IPS DF 6.9 (cell line): ENCODE data around the gene PHYH.
A peak's percentile ranks its signal among the peaks of the same experiment; 100 is the strongest.
"Not testable (repeated sequence)": the region's sequence is repeated elsewhere in the genome, so short reads cannot be mapped to it uniquely, and the experiment has no call there.

Experiments
- DNase-seq: peaks from one replicate; pipeline ENCODE4 v3.0.0-alpha.2; 2013; ENCODE audit warnings: low read depth, low spot score
- H3K27ac ChIP-seq: one replicate; pipeline ENCODE4 v1.5.1; 2013; ENCODE audit warnings: low read length, control low read depth
- H3K27me3 ChIP-seq: 2 replicates; pipeline ENCODE4 v1.6.1; 2013; ENCODE audit warnings: mild to moderate bottlenecking, low read length; ENCODE audit not compliant: control insufficient read depth, insufficient read depth
- H3K36me3 ChIP-seq: 2 replicates; pipeline ENCODE4 v1.6.1; 2013; ENCODE audit warnings: low read length; ENCODE audit not compliant: control insufficient read depth, insufficient read depth
- H3K4me1 ChIP-seq: 2 replicates; pipeline ENCODE4 v1.6.1; 2013; ENCODE audit warnings: low read length; ENCODE audit not compliant: control insufficient read depth, insufficient read depth
- H3K4me3 ChIP-seq: 2 replicates; pipeline ENCODE4 v1.5.1; 2013; ENCODE audit warnings: mild to moderate bottlenecking, low read length
- H3K9me3 ChIP-seq: 2 replicates; pipeline ENCODE4 v1.6.1; 2013; ENCODE audit warnings: low read length, inconsistent platforms; ENCODE audit not compliant: control insufficient read depth, insufficient read depth
- WGBS: extraction: QIAGEN DNeasy Blood & Tissue Kit; methylation state at CpG from one replicate; pipeline ENCODE4 v1.1.7; 2013; ENCODE audit warnings: mixed read lengths, missing lambda C conversion rate; ENCODE audit not compliant: insufficient read length, insufficient coverage; 5-methylcytosine and 5-hydroxymethylcytosine counted together

The PHYH gene

DNA sequence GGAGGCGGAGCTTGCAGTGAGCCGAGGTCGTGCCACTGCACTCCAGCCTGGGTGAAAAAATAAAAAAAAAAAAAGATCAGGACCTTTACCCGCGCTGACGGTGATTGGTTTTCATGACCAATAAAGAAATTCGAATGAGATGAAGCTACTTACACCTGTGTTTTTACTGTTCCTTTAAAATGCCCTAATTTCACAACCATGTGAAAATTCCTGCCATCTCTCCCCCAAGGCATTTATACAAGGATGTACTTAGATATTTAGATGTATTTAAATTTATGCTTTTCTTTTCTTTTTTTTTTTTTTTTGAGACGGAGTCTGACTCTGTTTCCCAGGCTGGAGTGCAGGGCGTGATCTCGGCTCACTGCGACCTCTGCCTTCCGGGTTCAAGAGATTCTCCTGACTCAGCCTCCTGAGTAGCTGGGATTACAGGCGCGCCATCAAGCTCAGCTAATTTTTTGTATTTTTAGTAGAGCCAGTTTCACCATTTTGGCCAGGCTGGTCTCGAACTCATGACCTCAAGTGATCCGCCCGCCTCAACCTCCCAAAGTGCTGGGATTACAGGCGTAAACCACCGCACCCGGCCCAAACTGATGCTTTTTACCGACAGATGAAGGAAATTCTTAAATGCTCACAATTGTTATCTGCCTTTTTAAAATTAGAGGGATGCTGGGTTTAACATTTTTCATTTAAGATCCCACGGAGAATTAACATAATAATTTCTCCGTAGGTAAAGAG is 3.1 kb upstream of the PHYH start:
- Histone ChIP-seq H3K4me1 (no peaks in the 10 kb centered on the region), H3K36me3 (no peaks in the 10 kb centered on the region), H3K27ac (no peak overlapping the region), H3K27me3 (no peaks in the 10 kb centered on the region), H3K4me3 (no peak overlapping the region), H3K9me3 (no peaks in the 10 kb centered on the region)
- no CpG with 5 or more reads among the region's 23 CpGs for WGBS
- no peak for DNase-seq

DNA sequence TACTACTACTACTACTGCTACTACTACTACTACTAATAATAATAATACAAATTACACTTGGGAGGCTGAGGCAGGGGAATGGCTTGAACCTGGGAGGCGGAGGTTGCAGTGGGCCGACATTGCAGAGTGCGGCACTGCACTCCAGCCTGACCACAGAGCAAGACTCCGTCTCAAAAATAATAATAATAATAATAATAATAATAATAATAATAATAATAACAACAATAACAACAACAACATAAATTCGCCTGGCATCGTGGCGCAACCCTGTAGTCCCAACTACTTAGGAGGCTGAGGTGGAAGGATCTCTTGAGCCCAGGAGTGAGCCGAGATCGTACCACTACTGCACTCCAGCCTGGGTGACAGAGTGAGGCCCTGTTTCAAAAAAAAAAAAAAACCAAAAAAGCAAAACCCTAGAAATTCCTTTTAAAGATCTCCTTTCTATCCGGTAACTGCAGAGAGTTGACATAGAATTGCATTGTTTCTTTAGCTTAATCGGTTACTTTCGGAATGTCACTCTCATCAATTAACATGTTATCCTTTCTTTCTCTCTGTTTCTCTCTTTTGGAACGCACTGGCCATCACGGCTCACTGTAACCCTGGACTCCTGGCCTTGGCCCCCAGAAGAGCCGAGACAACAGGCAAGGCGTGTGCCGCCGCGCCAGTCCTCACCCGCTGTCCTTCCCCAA is 972 bp downstream of the PHYH start:
- Histone ChIP-seq H3K27ac (no peak overlapping the region), H3K9me3 (no peaks in the 10 kb centered on the region), H3K27me3 (no peaks in the 10 kb centered on the region), H3K4me3 (peak overlapping the region; percentile 52; the same call in 1 of the 2 replicates), H3K4me1 (no peaks in the 10 kb centered on the region), H3K36me3 (no peaks in the 10 kb centered on the region)
- WGBS = no CpG with 5 or more reads among the region's 20 CpGs
- DNase-seq = no peak

DNA sequence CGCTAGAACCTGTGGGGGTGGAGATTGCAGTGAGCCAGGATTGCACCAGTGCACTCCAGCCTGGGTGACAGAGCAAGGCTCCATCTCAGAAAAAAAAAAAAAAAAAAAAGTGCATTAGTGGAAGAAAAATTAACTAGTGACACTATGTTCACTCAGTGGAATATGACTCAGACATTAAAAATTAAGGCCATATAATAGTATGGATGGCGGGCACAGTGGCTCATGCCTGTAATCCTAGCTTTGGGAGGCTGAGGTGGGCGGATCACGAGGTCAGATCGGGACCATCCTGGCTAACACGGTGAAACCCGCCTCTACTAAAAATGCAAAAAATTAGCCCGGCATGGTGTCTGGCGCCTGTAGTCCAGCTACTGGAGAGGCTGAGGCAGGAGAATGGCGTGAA is 3.4 kb downstream of the PHYH start:
- H3K4me1 ChIP-seq = no peaks in the 10 kb centered on the region
- WGBS = no CpG with 5 or more reads among the region's 10 CpGs
- no peak overlapping the region for H3K27ac ChIP-seq
- no peak for DNase-seq
- no peaks in the 10 kb centered on the region for H3K27me3 ChIP-seq
- no peaks in the 10 kb centered on the region for H3K36me3 ChIP-seq
- H3K4me3 ChIP-seq = no peak overlapping the region
- H3K9me3 ChIP-seq = no peaks in the 10 kb centered on the region

DNA sequence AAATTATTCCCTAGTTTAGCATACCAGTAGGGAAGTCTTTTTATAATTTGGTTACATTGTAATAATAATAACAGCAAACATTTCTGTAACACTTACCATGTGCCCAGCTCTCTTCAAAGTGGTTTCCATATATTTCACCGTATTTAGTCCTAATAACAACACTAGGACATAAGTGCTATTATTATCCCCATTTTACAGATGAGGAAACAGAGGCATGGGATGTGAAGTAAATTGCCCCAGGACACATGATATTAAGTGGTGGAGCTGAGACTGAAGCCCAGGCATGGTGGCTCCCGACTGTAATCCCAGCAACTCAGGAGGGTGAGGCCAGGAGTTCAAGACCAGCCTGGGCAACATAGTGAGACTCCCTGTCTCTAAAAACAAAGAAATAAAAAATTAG is 5.1 kb downstream of the PHYH start:
- no peaks in the 10 kb centered on the region for H3K9me3 ChIP-seq
- no peak for DNase-seq
- H3K27me3 ChIP-seq = no peaks in the 10 kb centered on the region
- no peaks in the 10 kb centered on the region for H3K4me1 ChIP-seq
- H3K36me3 ChIP-seq = no peaks in the 10 kb centered on the region
- no CpG with 5 or more reads among the region's 2 CpGs for WGBS
- no peak overlapping the region for H3K27ac ChIP-seq
- H3K4me3 ChIP-seq = no peak overlapping the region

DNA sequence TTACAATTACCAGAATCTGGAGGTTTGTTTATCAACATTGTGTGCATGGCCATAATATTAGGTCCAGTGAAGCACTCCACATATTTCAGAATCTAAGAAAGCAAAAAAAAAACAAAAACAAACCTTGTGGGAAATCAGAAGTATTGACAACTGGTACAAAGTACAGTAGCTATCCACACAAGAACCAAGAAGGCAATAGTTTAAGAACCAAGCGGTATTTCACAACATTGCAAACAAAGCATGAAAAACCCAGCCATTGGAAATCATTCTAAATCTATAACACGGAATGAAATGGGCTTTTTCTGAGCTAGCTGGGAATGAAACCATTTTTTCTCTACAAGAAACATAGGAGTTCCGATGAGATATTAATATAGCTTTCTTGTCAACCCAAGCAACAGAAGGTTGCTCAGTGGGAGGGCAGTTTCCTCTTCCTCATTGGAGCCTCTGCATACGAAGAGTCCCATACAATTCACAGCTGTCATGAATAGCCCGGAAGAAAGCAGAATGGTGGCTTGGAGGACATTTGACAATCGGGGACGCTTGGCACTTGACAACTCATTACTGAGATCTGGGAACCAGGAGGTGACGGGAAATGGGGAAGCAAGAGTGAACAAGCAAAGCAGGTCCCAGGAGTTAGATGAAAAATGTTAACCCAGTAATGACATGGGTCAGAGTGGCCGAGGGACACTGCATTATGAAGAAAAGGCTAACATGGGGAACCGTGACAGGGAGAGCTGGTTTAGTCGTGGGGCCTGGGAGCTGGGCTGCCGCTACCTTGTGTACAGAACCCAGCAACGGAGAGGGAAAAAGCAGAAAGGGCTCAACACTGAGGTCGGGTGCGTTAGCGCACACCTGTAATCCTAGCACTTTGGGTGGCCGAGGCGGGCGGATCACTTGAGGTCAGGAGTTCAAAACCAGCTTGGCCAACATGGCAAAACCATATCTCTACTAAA is 7.8 kb downstream of the PHYH start:
- no peak overlapping the region for H3K4me3 ChIP-seq
- H3K27me3 ChIP-seq = no peaks in the 10 kb centered on the region
- DNase-seq = no peak
- H3K4me1 ChIP-seq = no peaks in the 10 kb centered on the region
- WGBS = no CpG with 5 or more reads among the region's 19 CpGs
- H3K9me3 ChIP-seq = no peaks in the 10 kb centered on the region
- 0 out of 2 replicates have a peak, but pooled peaks cover 3% of the 10 kb centered on the region for H3K36me3 ChIP-seq
- no peak overlapping the region for H3K27ac ChIP-seq

DNA sequence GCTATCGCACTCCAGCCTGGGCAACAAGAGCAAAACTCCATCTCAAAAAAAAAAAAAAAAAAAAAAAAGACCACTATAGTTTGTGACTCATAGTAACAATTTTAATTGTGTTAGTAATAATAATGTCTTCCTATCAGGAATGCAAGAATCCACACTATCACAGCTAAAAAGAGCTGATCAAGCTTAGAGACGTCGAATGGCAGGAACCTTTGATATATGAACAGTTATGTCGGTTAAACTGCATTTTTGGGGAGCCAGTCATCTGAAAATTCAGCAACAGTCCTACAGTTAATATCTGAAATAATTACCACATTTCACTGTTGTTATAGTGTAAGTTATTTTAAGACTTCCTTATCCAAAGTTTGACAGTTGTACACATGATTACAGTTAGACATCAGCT is 8.8 kb downstream of the PHYH start:
- Histone ChIP-seq H3K36me3 (0 out of 2 replicates have a peak, but pooled peaks cover 3% of the 10 kb centered on the region), H3K9me3 (no peaks in the 10 kb centered on the region), H3K27ac (no peak overlapping the region), H3K27me3 (no peaks in the 10 kb centered on the region), H3K4me3 (no peak overlapping the region), H3K4me1 (no peaks in the 10 kb centered on the region)
- DNase-seq = no peak
- WGBS = no CpG with 5 or more reads among the region's 4 CpGs

DNA sequence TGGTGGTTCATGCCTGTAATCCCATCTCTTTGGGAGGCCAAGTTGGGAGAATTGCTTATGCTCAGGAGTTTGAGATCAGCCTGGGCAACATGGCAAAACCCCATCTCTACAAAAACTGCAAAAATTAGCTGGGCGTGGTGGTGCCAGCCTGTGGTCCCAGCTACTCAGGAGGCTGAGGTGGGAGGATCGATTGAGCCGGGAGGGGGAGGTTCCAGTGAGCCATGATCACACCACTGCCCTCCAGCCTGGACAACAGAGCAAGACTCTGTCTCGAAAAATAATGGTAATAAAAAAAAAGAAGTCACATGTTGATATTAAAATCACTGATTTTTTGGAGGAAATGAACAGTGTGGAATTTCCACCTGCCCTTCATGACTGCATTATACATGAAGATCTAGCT is 15.8 kb downstream of the PHYH start:
- no peaks in the 10 kb centered on the region for H3K27me3 ChIP-seq
- 0 out of 2 replicates have a peak, but pooled peaks cover 3% of the 10 kb centered on the region for H3K36me3 ChIP-seq
- no peak overlapping the region for H3K27ac ChIP-seq
- no peak for DNase-seq
- whole genome bisulfite sequencing = no CpG with 5 or more reads among the region's 4 CpGs
- H3K4me3 ChIP-seq = no peak overlapping the region
- H3K4me1 ChIP-seq = no peaks in the 10 kb centered on the region
- H3K9me3 ChIP-seq = no peaks in the 10 kb centered on the region

DNA sequence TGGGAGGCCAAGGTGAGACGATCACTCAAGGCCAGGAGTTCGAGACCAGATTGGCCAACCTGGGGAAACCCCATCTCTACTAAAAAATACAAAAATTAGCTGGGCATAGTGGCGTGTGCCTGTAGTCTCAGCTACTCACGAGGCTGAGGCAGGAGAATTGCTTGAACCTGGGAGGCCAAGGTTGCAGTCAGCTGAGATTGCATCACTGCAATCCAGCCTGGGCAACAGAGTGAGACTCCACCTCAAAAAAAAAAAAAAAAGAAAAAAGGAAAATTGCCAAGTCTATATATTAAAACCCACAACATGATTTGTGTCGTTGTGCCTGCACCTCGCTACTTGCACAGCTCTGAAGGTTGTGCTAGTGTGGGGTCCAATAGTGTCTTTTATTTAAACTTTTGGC is 17.5 kb downstream of the PHYH start:
- not testable (repeated sequence) for H3K4me1 ChIP-seq, H3K27ac ChIP-seq, H3K27me3 ChIP-seq, H3K36me3 ChIP-seq, H3K4me3 ChIP-seq, H3K9me3 ChIP-seq, DNase-seq
- no CpG with 5 or more reads among the region's 6 CpGs for WGBS

DNA sequence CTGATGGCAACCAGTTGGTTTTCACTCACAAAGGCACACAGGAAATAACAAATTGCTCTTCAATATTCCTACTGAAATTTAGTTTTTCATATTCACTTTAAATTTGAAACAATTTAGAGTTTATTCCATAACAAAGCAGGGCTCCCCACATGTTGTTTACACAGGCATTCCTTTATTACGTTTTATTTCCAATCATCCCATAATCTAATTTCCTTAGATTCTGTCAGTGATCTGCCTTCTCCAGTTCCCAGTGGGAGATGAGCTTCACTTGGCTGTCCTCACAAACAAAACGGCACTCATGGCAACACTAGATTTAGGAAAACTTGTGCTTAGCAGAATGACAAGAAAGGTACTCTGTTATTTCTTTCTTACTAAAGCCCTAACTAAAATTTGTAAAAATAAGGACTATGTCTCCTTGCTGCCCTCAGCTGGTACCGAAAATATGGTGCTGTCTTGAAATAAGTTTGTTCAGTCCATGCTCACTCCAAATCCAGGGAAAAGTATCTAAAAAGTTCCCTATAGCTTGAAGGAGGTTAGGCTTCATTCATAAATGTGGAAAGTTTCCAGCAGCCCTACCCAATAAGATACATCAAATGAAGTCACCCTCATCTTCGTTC is 23.0 kb downstream of the PHYH start:
- no CpG with 5 or more reads among the region's 4 CpGs for WGBS
- DNase-seq = no peak
- H3K27ac ChIP-seq = no peak overlapping the region
- no peaks in the 10 kb centered on the region for H3K9me3 ChIP-seq
- H3K4me1 ChIP-seq = no peaks in the 10 kb centered on the region; the same call in 1 of the 2 replicates
- no peak overlapping the region for H3K4me3 ChIP-seq
- no peaks in the 10 kb centered on the region for H3K27me3 ChIP-seq
- H3K36me3 ChIP-seq = no peaks in the 10 kb centered on the region

DNA sequence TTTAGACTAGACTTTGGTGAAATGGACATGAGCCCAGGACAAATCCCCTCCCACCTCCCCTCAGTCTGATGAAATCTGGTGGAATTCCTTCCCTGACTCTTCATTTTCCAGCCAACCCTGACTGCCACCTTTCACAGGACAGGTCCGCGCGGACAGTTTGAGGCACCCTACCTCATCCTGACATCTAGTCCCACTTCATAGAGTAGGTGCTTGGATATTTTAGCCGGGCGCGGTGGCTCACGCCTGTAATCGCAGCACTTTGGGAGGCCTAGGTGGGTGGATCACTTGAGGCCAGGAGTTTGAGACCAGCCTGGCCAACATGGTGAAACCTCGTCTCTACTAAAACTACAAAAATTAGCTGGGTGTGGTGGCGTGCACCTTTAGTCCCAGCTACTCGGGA is 23.7 kb downstream of the PHYH start:
- not testable (repeated sequence) for H3K4me1 ChIP-seq, H3K4me3 ChIP-seq, H3K27me3 ChIP-seq, H3K27ac ChIP-seq, H3K9me3 ChIP-seq, DNase-seq, H3K36me3 ChIP-seq
- no CpG with 5 or more reads among the region's 11 CpGs for WGBS
